Stimulated activated naive B cell treated with anti-CD40 and anti-IgM and Interleukin-4, amounts not matched to agents 10 μg/mL and 1 μg/mL and 100 μg/mL, for 72 hours (primary cell): ENCODE measurements around the gene IDS.
A peak's percentile ranks its signal among the peaks of the same experiment; 100 is the strongest.
"Not testable (repeated sequence)": the region's sequence is repeated elsewhere in the genome, so short reads cannot be mapped to it uniquely, and the experiment has no call there.

ENCODE experiments used
- ATAC-seq, 2 donors: fragments of 150-1000 bp; cut with Tn5 transposase; replicated peaks; 2 replicates each; pipeline ENCODE4 v1.10.0; 2021; ENCODE audit warnings: moderate library complexity in 1 of 2
- DNase-seq: peaks from one replicate; pipeline ENCODE4 v3.0.0; 2021
- H3K27ac Mint-ChIP-seq: one replicate; pipeline ENCODE4 v1.8.0; 2022; ENCODE audit warnings: mild to moderate bottlenecking, mixed read lengths
- H3K27me3 Mint-ChIP-seq, 2 donors: one replicate each; pipeline ENCODE4 v1.8.0; 2022; ENCODE audit warnings: mixed read lengths in 2 of 2
- H3K36me3 Mint-ChIP-seq, 2 donors: one replicate each; pipeline ENCODE4 v1.8.0; 2022; ENCODE audit warnings: mixed read lengths in 2 of 2, mild to moderate bottlenecking in 1 of 2
- H3K4me1 Mint-ChIP-seq, 2 donors: one replicate each; pipeline ENCODE4 v1.8.0; 2022; ENCODE audit warnings: mixed read lengths in 2 of 2, mild to moderate bottlenecking in 1 of 2
- H3K4me3 Mint-ChIP-seq, 2 donors: one replicate each; pipeline ENCODE4 v1.8.0; 2022; ENCODE audit warnings: mild to moderate bottlenecking in 2 of 2, mixed read lengths in 2 of 2, moderate library complexity in 1 of 2
- H3K9me3 Mint-ChIP-seq, 2 donors: one replicate each; pipeline ENCODE4 v1.8.0; 2022; ENCODE audit warnings: mixed read lengths in 2 of 2, mild to moderate bottlenecking in 1 of 2

IDS gene

GRCh38 chrX:149504915-149505651 is at the start of gene IDS:
Gene IDS (minus strand): TSS chrX:149505306. CDS start chrX:149505137, 169 bp downstream.
- Mint-ChIP-seq H3K4me1 (peaks cover 11 to 20% of the 10 kb centered on the region in 2 donors), H3K4me3 (peak within 1 kb of the TSS; percentile 86 to 87), H3K9me3 (no peaks in the 10 kb centered on the region), H3K27ac (peak within 1 kb of the TSS; percentile 93), H3K36me3 (peaks cover 5 to 17% of the 10 kb centered on the region in 2 donors), H3K27me3 (peaks cover 2 to 11% of the 10 kb centered on the region in 2 donors)
- ATAC-seq (peak; percentile 72 to 86), DNase-seq (peak; percentile 85)

- not testable (repeated sequence) for H3K27ac Mint-ChIP-seq, DNase-seq, H3K4me3 Mint-ChIP-seq, H3K27me3 Mint-ChIP-seq, H3K4me1 Mint-ChIP-seq, H3K36me3 Mint-ChIP-seq, ATAC-seq, H3K9me3 Mint-ChIP-seq
Observed at GRCh38 chrX:149551939-149552248, 46.8 kb upstream of the IDS start.

- not testable (repeated sequence) for DNase-seq, H3K36me3 Mint-ChIP-seq, H3K27me3 Mint-ChIP-seq, H3K4me3 Mint-ChIP-seq, H3K9me3 Mint-ChIP-seq, H3K4me1 Mint-ChIP-seq, H3K27ac Mint-ChIP-seq
- ATAC-seq = peak; percentile 74 to 81
Observed at GRCh38 chrX:149551245-149551938, 46.3 kb upstream of the IDS start.

GRCh38 chrX:149550454-149550853 is 45.3 kb upstream of the IDS start:
- not testable (repeated sequence) for H3K4me3 Mint-ChIP-seq, H3K36me3 Mint-ChIP-seq, DNase-seq, H3K27me3 Mint-ChIP-seq, H3K4me1 Mint-ChIP-seq, H3K27ac Mint-ChIP-seq, H3K9me3 Mint-ChIP-seq, ATAC-seq

GRCh38 chrX:149549701-149550100 is 44.6 kb upstream of the IDS start, which contains the start of gene HSFX3:
Gene HSFX3 (minus strand): TSS chrX:149549924. CDS start chrX:149549852, 72 bp downstream.
- H3K9me3 Mint-ChIP-seq, DNase-seq, H3K27me3 Mint-ChIP-seq, H3K27ac Mint-ChIP-seq, H3K36me3 Mint-ChIP-seq, H3K4me1 Mint-ChIP-seq, ATAC-seq, H3K4me3 Mint-ChIP-seq: not testable (repeated sequence)

- not testable (repeated sequence) for H3K9me3 Mint-ChIP-seq, H3K27me3 Mint-ChIP-seq, DNase-seq, H3K4me1 Mint-ChIP-seq, H3K4me3 Mint-ChIP-seq, ATAC-seq, H3K27ac Mint-ChIP-seq, H3K36me3 Mint-ChIP-seq
Observed at GRCh38 chrX:149547782-149548181, 42.7 kb upstream of the IDS start.

- not testable (repeated sequence) for ATAC-seq, DNase-seq, H3K27ac Mint-ChIP-seq, H3K9me3 Mint-ChIP-seq, H3K4me1 Mint-ChIP-seq, H3K4me3 Mint-ChIP-seq, H3K36me3 Mint-ChIP-seq, H3K27me3 Mint-ChIP-seq
Observed at GRCh38 chrX:149546962-149547361, 41.9 kb upstream of the IDS start.

GRCh38 chrX:149545545-149546543 is 40.7 kb upstream of the IDS start:
- H3K9me3 Mint-ChIP-seq, H3K4me3 Mint-ChIP-seq, H3K27me3 Mint-ChIP-seq, DNase-seq, H3K36me3 Mint-ChIP-seq: not testable (repeated sequence)
- ATAC-seq = peak; percentile 72 to 74
- H3K4me1 Mint-ChIP-seq = peaks cover 4 to 12% of the 10 kb centered on the region in 2 donors
- peak overlapping the region; percentile 49 for H3K27ac Mint-ChIP-seq

GRCh38 chrX:149541521-149542047 is 36.5 kb upstream of the IDS start:
- no peak for DNase-seq
- Mint-ChIP-seq H3K27ac (peak overlapping the region; percentile 98), H3K4me3 (peak overlapping the region; percentile 90 to 91), H3K27me3 (no peaks in the 10 kb centered on the region), H3K36me3 (peaks cover 4 to 5% of the 10 kb centered on the region in 2 donors), H3K4me1 (peaks cover 7 to 23% of the 10 kb centered on the region in 2 donors), H3K9me3 (no peaks in the 10 kb centered on the region)
- ATAC-seq = no peak

- Mint-ChIP-seq H3K4me3 (peak within 1 kb of the TSS; percentile 90 to 94), H3K27ac (peak within 1 kb of the TSS; percentile 98), H3K4me1 (peaks cover 7 to 22% of the 10 kb centered on the region in 2 donors), H3K27me3 (no peaks in the 10 kb centered on the region), H3K36me3 (peaks cover 4 to 5% of the 10 kb centered on the region in 2 donors), H3K9me3 (no peaks in the 10 kb centered on the region)
- ATAC-seq = peak; percentile 83 to 84
- peak; percentile 88 for DNase-seq
Observed at GRCh38 chrX:149540621-149541520, 35.8 kb upstream of the IDS start, which contains the start of gene EOLA1. Gene EOLA1 (plus strand): TSS chrX:149541012. CDS start chrX:149545631, 4,619 bp downstream.

- DNase-seq = no peak
- peak overlapping the region; percentile 90 to 91 for H3K4me3 Mint-ChIP-seq
Observed at GRCh38 chrX:149540131-149540620, 35.1 kb upstream of the IDS start.

GRCh38 chrX:149539283-149540130 is 34.4 kb upstream of the IDS start:
- Mint-ChIP-seq H3K36me3 (peaks cover under 1 to 9% of the 10 kb centered on the region in 2 donors), H3K4me1 (peaks cover 7 to 16% of the 10 kb centered on the region in 2 donors), H3K4me3 (peak overlapping the region; percentile 90 to 94), H3K9me3 (no peaks in the 10 kb centered on the region), H3K27me3 (no peaks in the 10 kb centered on the region), H3K27ac (peak overlapping the region; percentile 86)
- peak; percentile 48 to 55 for ATAC-seq
- peak; percentile 77 for DNase-seq

More at GRCh38 chrX:149540131-149540620, 35.1 kb upstream of the IDS start:
- Mint-ChIP-seq H3K27me3 (no peaks in the 10 kb centered on the region), H3K36me3 (peaks cover 4 to 7% of the 10 kb centered on the region in 2 donors), H3K27ac (peak overlapping the region; percentile 98), H3K9me3 (no peaks in the 10 kb centered on the region), H3K4me1 (peaks cover 7 to 16% of the 10 kb centered on the region in 2 donors)
- peak; percentile 40 to 57 for ATAC-seq
